Measurements from ENCODE around the gene MTCL1.

The MTCL1 gene

GRCh38 chr18:8688216-8688800 is 17.0 kb upstream of the MTCL1 start:
- no peak for DNase-seq

DNA sequence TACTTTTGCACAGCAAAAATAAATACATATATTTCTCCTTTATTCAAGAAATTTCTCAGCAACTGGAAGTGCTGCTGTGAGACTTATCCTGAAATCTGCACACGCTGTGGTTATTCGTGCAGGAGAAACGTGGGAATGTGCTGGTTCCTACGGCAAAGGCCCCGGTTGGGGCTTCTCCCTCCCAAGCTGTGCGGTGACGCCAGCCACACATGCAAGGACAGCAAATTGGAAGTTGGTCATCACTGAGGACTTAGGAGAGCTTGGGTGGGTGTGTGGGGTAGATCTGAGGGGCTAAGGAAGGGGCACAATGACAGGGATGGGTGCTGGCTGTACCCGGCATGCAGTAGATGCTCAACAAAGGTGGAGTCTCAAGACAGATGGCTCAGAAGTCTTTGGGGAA is 16.5 kb upstream of the MTCL1 start:
- no peak for DNase-seq

GRCh38 chr18:8689517-8689916 is 15.8 kb upstream of the MTCL1 start:
- no peak for DNase-seq

DNA sequence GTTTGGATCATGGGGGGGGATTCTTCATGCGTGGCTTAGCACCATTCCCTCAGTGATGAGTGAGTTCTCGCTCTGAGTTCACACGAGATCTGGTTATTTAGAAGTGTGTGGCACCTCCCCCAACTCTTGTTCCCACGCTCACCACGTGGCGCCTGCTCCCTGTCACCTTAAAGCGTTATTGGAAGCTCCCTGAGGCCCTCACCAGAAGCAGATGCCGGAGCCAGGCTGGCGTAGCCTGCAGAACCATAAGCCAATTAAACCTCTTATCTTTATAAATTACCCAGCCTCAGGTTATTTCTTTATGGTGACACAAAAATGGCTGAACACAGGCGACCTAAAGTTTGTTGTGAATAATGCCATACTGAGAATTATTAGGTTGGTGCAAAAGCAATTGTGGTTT is 10.5 kb upstream of the MTCL1 start:
- DNase-seq = no peak

- no peak for DNase-seq
These were observed 9.3 kb upstream of the MTCL1 start for GRCh38 chr18:8695932-8696517.

- peak; percentile 58 for DNase-seq
These were observed 8.6 kb upstream of the MTCL1 start for GRCh38 chr18:8696749-8697211.

DNA sequence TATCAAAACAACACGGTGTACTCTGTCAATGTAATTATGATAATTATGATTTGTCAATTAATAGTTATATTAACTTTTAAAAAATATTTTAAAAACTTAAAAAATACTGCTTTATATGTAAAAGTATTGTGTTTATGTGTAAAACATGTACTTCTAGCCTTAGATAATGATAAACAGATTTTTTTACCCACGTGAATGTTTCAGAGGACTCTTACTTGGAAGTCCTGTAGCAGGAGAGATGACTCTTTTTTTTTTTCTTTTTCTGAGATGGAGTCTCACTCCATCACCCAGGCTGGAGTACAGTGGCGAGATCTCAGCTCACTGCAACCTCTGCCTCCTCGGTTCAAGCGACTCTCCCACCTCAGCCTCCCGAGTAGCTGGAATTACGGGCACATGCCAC is 6.2 kb upstream of the MTCL1 start:
- DNase-seq = no peak

- DNase-seq = no peak
These were observed 5.4 kb upstream of the MTCL1 start for GRCh38 chr18:8699948-8700347.

- no peak for DNase-seq
These were observed 3.7 kb upstream of the MTCL1 start for GRCh38 chr18:8701546-8702118.

GRCh38 chr18:8702668-8703067 is 2.7 kb upstream of the MTCL1 start:
- no peak for DNase-seq

DNA sequence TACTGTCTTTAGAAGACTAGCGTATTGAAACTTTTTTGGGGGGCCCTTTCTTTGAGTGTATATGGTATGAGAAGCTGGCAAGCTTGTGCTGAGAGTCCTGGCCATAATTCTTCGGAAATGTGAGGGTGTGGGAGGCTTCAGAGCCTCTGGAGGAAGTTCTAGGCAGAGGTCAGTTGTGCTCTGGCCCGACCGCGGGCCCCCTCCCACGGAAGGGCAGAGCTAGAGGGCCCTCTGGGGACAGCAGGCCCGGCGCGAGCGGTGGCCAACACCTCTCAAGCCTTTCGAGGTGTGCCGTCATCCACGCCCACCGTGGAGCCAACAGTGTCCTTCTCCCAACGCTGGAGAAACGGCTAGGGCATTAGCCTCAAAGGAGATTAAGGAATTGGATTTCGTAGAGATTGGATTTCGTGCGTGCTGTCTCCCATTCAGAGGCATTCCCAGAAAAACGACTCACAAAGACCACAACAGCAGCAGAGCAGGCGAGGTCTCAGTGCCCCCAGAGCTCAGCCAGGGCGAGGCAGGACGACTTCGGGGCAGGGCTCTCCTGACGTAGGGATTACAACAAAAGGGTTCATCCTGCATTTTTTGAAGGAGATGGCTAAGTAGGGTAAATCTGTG is 2.2 kb upstream of the MTCL1 start:
- DNase-seq = no peak

DNA sequence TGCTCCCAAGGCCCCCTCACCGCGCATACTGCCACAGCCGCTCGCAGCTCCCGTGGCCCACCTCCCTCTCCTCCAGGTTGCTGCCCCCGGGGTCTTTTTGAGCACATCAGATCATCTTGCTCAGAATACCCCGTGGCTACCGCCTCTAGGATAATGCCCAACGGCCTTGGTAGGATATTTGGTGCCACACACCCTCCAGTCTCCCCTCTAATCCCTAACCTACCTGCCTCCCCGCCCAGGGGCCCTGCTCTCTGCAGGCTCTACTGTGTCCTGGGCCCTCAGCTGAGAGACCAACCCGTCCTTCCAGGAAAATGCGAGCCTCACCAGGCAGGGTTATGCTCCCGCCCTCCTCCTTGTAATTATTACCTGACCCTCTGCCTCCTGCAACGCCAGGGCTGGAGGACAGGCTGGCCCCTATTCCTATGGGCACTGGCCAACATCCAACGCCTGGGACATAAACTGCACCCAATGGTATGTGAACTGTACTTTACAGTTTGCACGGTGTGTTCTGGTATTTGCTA is 1.5 kb upstream of the MTCL1 start:
- no peak for DNase-seq

DNA sequence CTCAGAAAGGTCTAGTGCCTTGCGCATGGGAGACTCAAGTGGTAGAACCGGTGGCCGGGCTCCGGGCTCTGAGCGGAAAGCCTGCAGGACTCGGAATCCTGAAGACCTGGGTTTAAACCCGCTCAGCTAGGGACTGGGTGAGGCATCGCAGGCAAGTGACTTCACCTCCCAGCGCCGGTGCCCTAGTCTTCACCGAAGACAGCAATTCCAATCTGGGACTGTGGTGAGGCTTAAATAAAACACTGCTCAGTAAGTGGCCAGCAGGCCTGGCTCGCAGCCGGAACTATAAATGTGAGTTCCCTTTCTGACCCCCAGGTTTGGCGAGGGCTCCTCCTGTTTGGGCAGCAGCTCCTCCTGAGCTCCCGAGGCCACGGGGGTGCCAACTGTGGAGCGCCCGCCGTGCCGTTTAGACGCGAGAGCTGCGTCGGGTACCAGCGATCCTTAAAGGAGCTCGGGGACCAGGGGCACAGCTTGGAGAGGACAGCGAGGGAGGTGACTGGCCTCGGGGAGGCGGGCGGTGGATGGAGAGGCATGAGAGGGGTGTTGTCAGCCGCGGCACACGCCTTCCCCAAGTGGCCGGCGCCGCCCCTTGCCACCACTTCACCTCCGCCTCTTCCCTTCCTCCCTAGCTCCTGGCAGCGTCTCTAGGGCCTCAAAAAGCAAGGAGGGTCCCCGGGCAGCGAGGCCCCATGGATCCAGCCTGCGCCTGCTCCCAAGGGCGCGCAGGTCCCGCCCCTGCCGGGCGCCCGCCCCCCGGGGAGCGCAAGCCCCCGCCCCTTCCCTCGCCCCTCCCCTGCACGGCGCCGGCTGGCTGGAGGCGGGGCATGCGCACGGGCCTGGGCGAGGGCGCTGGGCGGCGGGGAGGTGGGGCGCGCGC is 757 bp upstream of the MTCL1 start:
- peak; percentile 77 for DNase-seq

GRCh38 chr18:8705961-8706790 is 820 bp downstream of the MTCL1 start:
- DNase-seq = no peak

- no peak for DNase-seq
These were observed 1.6 kb downstream of the MTCL1 start for GRCh38 chr18:8706791-8707555.

DNA sequence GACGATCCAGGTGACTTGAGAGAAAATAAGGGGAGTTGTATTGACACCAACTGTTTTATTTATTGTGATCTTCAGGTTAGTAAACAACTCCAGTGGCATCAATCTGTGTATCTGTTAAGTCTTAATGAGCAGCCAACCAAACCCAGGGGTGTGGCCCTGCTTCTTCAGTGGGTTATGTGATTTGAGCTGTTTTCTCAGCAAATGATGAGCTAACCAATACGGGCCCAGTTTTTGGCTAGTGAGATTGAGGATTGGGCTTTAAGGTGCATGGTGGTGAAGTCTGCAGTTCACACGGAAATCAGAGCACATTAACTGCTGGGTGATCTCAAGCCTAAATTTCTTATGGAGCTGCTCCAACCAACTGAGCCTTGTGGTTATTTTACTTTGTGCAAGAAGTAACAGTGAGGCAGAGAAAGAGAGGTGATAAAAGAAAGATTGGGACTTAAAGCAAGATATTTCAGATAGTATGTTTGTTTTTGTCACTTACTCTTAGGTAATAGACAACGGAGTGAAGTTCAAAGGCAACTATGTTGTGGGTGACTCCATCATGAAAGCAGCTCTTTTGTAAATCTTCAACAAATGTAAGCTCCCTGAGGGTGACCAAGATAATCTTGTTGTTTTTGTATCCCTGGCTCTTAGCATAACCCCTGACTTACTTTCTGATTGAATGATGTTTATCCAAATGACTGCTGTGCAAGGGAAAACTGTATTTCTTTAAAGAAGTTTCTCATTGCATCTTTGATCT is 2.4 kb downstream of the MTCL1 start:
- DNase-seq = no peak

GRCh38 chr18:8708670-8709069 is 3.3 kb downstream of the MTCL1 start:
- DNase-seq = no peak

DNA sequence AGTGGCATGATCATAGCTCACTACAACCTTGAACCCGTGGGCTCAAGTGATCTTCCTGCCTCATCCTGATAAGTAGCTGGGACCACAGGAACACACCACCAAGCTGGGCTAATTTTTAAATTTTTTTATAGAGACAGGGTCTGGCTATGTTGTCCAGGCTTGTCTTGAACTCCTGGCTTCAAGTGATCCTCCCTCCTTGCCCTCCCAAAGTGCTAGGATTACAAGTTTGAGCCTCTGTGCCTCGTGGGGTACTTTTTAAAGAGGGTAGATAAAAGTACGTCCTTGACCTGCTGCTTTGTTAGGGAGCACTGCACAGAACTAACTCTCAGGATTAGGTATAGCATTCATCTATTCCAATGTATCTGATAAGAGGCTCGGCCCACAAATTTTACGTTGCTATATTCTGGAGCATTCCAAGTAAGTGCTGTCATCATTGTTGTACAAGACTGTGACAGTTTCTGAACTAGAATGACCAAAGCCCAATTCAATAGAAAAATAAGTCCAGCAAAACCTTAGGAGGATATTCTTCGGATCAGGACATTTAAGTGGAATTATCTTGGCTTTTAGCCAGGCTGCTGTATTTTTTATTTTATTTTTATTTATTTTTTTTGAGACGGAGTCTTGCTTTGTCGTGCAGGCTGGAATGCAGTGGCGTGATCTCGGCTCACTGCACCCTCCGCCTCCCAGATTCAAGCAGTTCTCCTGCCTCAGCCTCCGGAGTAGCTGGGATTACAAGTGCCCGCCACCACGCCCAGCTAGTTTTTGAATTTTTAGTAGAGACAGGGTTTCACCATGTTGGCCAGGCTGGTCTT is 4.1 kb downstream of the MTCL1 start:
- DNase-seq = no peak

- no peak for DNase-seq
These were observed 6.4 kb downstream of the MTCL1 start for GRCh38 chr18:8711736-8712135.

- DNase-seq = no peak
These were observed 8.3 kb downstream of the MTCL1 start for GRCh38 chr18:8713691-8714090.

Data from activated CD4-positive, alpha-beta T cell treated with anti-CD3 and anti-CD28 coated beads for 1 hour (primary cell).